Measurements from ENCODE around the gene CDH23.
A peak's percentile ranks its signal among the peaks of the same experiment; 100 is the strongest.

CDH23 gene

GRCh38 chr10:71706216-71707121 lies 309.7 kb downstream of the CDH23 start:
- no peak overlapping the region for H3K4me2 ChIP-seq (ENCODE audit: low read depth, low read length, poor library complexity, severe bottlenecking)
- no peaks in the 10 kb centered on the region for H3K9me2 ChIP-seq (replicated peaks; ENCODE audit: low read depth, low read length)
- TF ChIP-seq, protein P1, sequence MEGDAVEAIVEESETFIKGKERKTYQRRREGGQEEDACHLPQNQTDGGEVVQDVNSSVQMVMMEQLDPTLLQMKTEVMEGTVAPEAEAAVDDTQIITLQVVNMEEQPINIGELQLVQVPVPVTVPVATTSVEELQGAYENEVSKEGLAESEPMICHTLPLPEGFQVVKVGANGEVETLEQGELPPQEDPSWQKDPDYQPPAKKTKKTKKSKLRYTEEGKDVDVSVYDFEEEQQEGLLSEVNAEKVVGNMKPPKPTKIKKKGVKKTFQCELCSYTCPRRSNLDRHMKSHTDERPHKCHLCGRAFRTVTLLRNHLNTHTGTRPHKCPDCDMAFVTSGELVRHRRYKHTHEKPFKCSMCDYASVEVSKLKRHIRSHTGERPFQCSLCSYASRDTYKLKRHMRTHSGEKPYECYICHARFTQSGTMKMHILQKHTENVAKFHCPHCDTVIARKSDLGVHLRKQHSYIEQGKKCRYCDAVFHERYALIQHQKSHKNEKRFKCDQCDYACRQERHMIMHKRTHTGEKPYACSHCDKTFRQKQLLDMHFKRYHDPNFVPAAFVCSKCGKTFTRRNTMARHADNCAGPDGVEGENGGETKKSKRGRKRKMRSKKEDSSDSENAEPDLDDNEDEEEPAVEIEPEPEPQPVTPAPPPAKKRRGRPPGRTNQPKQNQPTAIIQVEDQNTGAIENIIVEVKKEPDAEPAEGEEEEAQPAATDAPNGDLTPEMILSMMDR (conservative IDR thresholded peaks at IDR 0.05; ENCODE audit: low read length), result no peak
- no peak for TF ChIP-seq EZH2phosphoT487 (IDR thresholded peaks at IDR 0.05; ENCODE audit: borderline replicate concordance)
- no peaks in the 10 kb centered on the region for H3K79me2 ChIP-seq (ENCODE audit: insufficient read depth, low read length)
- no peak overlapping the region for H2AFZ ChIP-seq (ENCODE audit: low read length)
- no peaks in the 10 kb centered on the region for H4K20me1 ChIP-seq (ENCODE audit: insufficient read depth, low read length, poor library complexity, severe bottlenecking)
- H3K4me1 ChIP-seq (ENCODE audit: insufficient read depth, low read length, poor library complexity, severe bottlenecking), result peaks cover 5% of the 10 kb centered on the region
- no peaks in the 10 kb centered on the region for H3F3A ChIP-seq (ENCODE audit: low read depth)
- H3K9me3 ChIP-seq (ENCODE audit: insufficient read depth, low read depth, low read length), result no peaks in the 10 kb centered on the region
- no peaks in the 10 kb centered on the region for H3K36me3 ChIP-seq (ENCODE audit: insufficient read depth, low read length)
- H3K27me3 ChIP-seq (ENCODE audit: insufficient read depth, low read length, poor library complexity, severe bottlenecking), result no peaks in the 10 kb centered on the region
- H3K9ac ChIP-seq (ENCODE audit: low read depth, low read length, poor library complexity, severe bottlenecking), result no peak overlapping the region
- no peak overlapping the region for H3K4me3 ChIP-seq (ENCODE audit: low read length, poor library complexity, severe bottlenecking)

DNA sequence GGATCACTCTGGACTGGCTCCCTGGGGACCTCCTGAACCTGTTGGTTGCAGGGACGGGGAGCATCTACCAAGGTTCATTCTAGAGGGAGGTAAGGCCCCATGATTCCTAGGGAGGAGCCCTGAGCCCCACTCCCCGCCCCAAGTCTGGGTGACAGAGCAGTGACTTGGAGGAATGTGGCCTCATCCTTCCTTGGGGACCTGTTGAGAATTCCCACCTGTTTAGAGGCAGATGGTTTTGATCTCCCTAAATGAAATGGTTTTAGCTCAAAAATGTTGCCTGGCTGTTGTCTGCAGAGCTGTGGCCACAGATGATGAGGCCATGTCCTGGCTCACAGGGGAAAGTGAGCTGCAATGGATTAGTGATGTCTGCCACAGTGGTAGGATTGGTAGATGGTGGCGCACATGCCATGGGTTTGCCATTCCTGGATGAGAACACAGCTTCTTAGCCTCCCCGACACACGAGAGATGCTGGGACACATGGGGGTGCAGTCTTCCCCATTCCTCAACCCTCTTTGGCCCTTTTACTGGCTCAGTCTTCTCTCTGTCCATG lies 310.6 kb downstream of the CDH23 start:
- Histone ChIP-seq H3K27me3 (ENCODE audit: insufficient read depth, low read length, poor library complexity, severe bottlenecking) (no peaks in the 10 kb centered on the region), H3K4me2 (ENCODE audit: low read depth, low read length, poor library complexity, severe bottlenecking) (no peak overlapping the region), H3K9ac (ENCODE audit: low read depth, low read length, poor library complexity, severe bottlenecking) (no peak overlapping the region), H3K79me2 (ENCODE audit: insufficient read depth, low read length) (no peaks in the 10 kb centered on the region), H3K36me3 (ENCODE audit: insufficient read depth, low read length) (no peaks in the 10 kb centered on the region), H3K9me2 (replicated peaks; ENCODE audit: low read depth, low read length) (no peaks in the 10 kb centered on the region), H3F3A (ENCODE audit: low read depth) (no peaks in the 10 kb centered on the region), H4K20me1 (ENCODE audit: insufficient read depth, low read length, poor library complexity, severe bottlenecking) (no peaks in the 10 kb centered on the region), H3K4me3 (ENCODE audit: low read length, poor library complexity, severe bottlenecking) (no peak overlapping the region), H3K9me3 (ENCODE audit: insufficient read depth, low read depth, low read length) (no peaks in the 10 kb centered on the region), H3K4me1 (ENCODE audit: insufficient read depth, low read length, poor library complexity, severe bottlenecking) (peaks cover 5% of the 10 kb centered on the region), H2AFZ (ENCODE audit: low read length) (no peak overlapping the region)
- TF ChIP-seq, protein P1 (conservative IDR thresholded peaks at IDR 0.05; ENCODE audit: low read length), result no peak
- TF ChIP-seq EZH2phosphoT487 (IDR thresholded peaks at IDR 0.05; ENCODE audit: borderline replicate concordance), result no peak

- H3K9me3 ChIP-seq (ENCODE audit: insufficient read depth, low read depth, low read length), result no peaks in the 10 kb centered on the region
- H3K4me3 ChIP-seq (ENCODE audit: low read length, poor library complexity, severe bottlenecking), result no peak overlapping the region
- no peaks in the 10 kb centered on the region for H3K9me2 ChIP-seq (replicated peaks; ENCODE audit: low read depth, low read length)
- no peaks in the 10 kb centered on the region for H3F3A ChIP-seq (ENCODE audit: low read depth)
- no peaks in the 10 kb centered on the region for H3K36me3 ChIP-seq (ENCODE audit: insufficient read depth, low read length)
- no peaks in the 10 kb centered on the region for H3K79me2 ChIP-seq (ENCODE audit: insufficient read depth, low read length)
- H3K27me3 ChIP-seq (ENCODE audit: insufficient read depth, low read length, poor library complexity, severe bottlenecking), result no peaks in the 10 kb centered on the region
- peak overlapping the region; percentile 28 for H3K4me2 ChIP-seq (ENCODE audit: low read depth, low read length, poor library complexity, severe bottlenecking)
- no peak overlapping the region for H3K9ac ChIP-seq (ENCODE audit: low read depth, low read length, poor library complexity, severe bottlenecking)
- peaks cover 9% of the 10 kb centered on the region for H3K4me1 ChIP-seq (ENCODE audit: insufficient read depth, low read length, poor library complexity, severe bottlenecking)
- peak overlapping the region; percentile 52; the same call in 1 of the 2 replicates for H2AFZ ChIP-seq (ENCODE audit: low read length)
- H4K20me1 ChIP-seq (ENCODE audit: insufficient read depth, low read length, poor library complexity, severe bottlenecking), result no peaks in the 10 kb centered on the region
- TF ChIP-seq, protein P1 (conservative IDR thresholded peaks at IDR 0.05; ENCODE audit: low read length), result peak; percentile 97
- TF ChIP-seq EZH2phosphoT487 (IDR thresholded peaks at IDR 0.05; ENCODE audit: borderline replicate concordance), result no peak
Measured at GRCh38 chr10:71708301-71708703, 311.6 kb downstream of the CDH23 start.

All from Loucy (cell line).